Smooth muscle cell of the pulmonary artery (primary cell): ENCODE data around the gene ACSL5. TPM values are rescaled to one million over a fixed set of nuclear protein-coding genes. Genes with fewer than 3 reads are reported as not detected.

Experiments used
- total RNA-seq: library from RNA; depleted of rRNA; stranded (reverse); fragments of >200 nt; gene quantifications from 2 replicates; pipeline ENCODE4 v1.2.3, GENCODE V29; 2014

Gene ACSL5, protein sequence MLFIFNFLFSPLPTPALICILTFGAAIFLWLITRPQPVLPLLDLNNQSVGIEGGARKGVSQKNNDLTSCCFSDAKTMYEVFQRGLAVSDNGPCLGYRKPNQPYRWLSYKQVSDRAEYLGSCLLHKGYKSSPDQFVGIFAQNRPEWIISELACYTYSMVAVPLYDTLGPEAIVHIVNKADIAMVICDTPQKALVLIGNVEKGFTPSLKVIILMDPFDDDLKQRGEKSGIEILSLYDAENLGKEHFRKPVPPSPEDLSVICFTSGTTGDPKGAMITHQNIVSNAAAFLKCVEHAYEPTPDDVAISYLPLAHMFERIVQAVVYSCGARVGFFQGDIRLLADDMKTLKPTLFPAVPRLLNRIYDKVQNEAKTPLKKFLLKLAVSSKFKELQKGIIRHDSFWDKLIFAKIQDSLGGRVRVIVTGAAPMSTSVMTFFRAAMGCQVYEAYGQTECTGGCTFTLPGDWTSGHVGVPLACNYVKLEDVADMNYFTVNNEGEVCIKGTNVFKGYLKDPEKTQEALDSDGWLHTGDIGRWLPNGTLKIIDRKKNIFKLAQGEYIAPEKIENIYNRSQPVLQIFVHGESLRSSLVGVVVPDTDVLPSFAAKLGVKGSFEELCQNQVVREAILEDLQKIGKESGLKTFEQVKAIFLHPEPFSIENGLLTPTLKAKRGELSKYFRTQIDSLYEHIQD
- 1.0 and 1.4 TPM in 2 replicates for total RNA-seq

DNA sequence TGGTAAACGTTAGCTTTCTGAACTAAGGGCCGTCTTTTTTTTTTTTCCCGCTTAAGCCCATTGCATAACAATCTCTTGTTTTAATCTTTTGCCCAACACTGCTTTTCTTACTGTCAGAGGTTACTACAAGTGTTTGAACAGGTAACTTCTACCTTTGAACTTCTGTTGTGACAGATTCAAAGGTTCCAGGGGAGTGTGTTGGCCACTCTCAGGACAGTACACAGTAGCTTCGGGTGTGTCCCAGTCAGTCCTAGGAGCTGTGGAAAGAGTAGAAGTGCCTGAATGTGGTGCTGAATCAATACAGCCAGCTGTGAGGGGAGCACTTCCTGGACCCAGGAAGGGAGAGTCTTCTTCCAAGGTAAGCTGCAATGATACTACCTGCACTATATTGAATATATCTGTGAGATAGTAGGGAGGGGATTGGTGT, at the start of gene ACSL5:
ACSL5 (plus strand) TSS at position 205 of the 427 bp plus-strand sequence. CDS start 20,831 bp downstream, outside the sequence.

GRCh38 chr10:112446855-112447619, 73.1 kb downstream of the ACSL5 start, which contains the start of the genes VTI1A and ZDHHC6:
Gene VTI1A, plus strand, starts transcription at chr10:112447215. Its CDS starts 159 bp downstream, at chr10:112447374.
Gene ZDHHC6, minus strand, starts transcription at chr10:112446914. Its CDS starts 1,478 bp downstream, at chr10:112445436.

Other genes starting within 250 kb of the ACSL5 start
- 12.9 and 13.5 TPM in 2 replicates for gene GPAM, start 190.4 kb upstream of the ACSL5 start, total RNA-seq
- under 0.01 and 0.13 TPM in 2 replicates for gene TECTB, start 90.7 kb upstream of the ACSL5 start, total RNA-seq
- 24.2 and 31.9 TPM in 2 replicates for gene ZDHHC6, start 72.8 kb downstream of the ACSL5 start, total RNA-seq
- 24.2 and 28.5 TPM in 2 replicates for gene VTI1A, start 73.1 kb downstream of the ACSL5 start, total RNA-seq